Thymus (tissue), 11 donors: Measurements from ENCODE around the gene AQP5. TPM values are rescaled to one million over a fixed set of nuclear protein-coding genes. Genes with fewer than 3 reads are reported as not detected.

ENCODE experiments used
- DNase-seq, 9 donors: peaks; one replicate each; pipeline ENCODE4 v3.0.0-alpha.2; 2013; ENCODE audit warnings: low spot score in 9 of 9, low read depth in 6 of 9, missing footprints in 1 of 9
- H3K27ac ChIP-seq, 2 donors: one replicate each; pipeline ENCODE4 v1.5.1; 2013; ENCODE audit warnings: control low read depth in 1 of 2, low read depth in 1 of 2, low read length in 1 of 2, mild to moderate bottlenecking in 1 of 2, moderate library complexity in 1 of 2
- H3K27me3 ChIP-seq, 2 donors: one replicate each; pipeline ENCODE4 v1.5.1; 2013; ENCODE audit warnings: low read length in 1 of 2; ENCODE audit not compliant: control insufficient read depth in 2 of 2, insufficient read depth in 1 of 2
- H3K36me3 ChIP-seq, 2 donors: one replicate each; pipeline ENCODE4 v1.5.1; 2013; ENCODE audit warnings: low read length in 1 of 2, mild to moderate bottlenecking in 1 of 2, moderate library complexity in 1 of 2; ENCODE audit not compliant: control insufficient read depth in 2 of 2, insufficient read depth in 2 of 2
- H3K4me1 ChIP-seq, 2 donors: one replicate each; pipeline ENCODE4 v1.5.1; 2013; ENCODE audit warnings: low read length in 2 of 2; ENCODE audit not compliant: control insufficient read depth in 2 of 2, insufficient read depth in 2 of 2
- H3K4me3 ChIP-seq, 2 donors: one replicate each; pipeline ENCODE4 v1.5.1; 2013; ENCODE audit warnings: low read length in 2 of 2, control low read depth in 1 of 2, mild to moderate bottlenecking in 1 of 2
- H3K9me3 ChIP-seq, 2 donors: one replicate each; pipeline ENCODE4 v1.5.1; 2013; ENCODE audit warnings: low read length in 1 of 2, mild to moderate bottlenecking in 1 of 2; ENCODE audit not compliant: control insufficient read depth in 2 of 2, insufficient read depth in 1 of 2
- WGBS: extraction: QIAGEN DNeasy Blood & Tissue Kit; methylation state at CpG from one replicate; pipeline ENCODE4 v1.1.7; 2013; 5-methylcytosine and 5-hydroxymethylcytosine counted together
- polyA plus RNA-seq: library from polyadenylated mRNA; stranded (reverse); fragments of 200-250 nt; gene quantifications from one replicate; pipeline ENCODE4 v1.2.3, GENCODE V29; 2013
- total RNA-seq: library from RNA; stranded (reverse); fragments of 120-200 nt; gene quantifications from one replicate; pipeline ENCODE4 v1.2.4, GENCODE V29; 2013
- donor health status: healthy.

Gene AQP5
- total and polyA plus RNA-seq, 2 donors = 0.09 to 0.37 TPM

GRCh38 chr12:49930515-49931288, 31.0 kb upstream of the AQP5 start:
- H3K27me3 ChIP-seq = peaks cover 0 to 16% of the 10 kb centered on the region in 2 donors
- 89% methylated on average over 3 of the region's 3 CpGs for WGBS
- H3K4me3 ChIP-seq = no peak overlapping the region
- H3K4me1 ChIP-seq = no peaks in the 10 kb centered on the region
- H3K9me3 ChIP-seq = no peaks in the 10 kb centered on the region
- no peak for DNase-seq
- no peak overlapping the region for H3K27ac ChIP-seq
- H3K36me3 ChIP-seq = no peaks in the 10 kb centered on the region

- H3K36me3 ChIP-seq = no peaks in the 10 kb centered on the region
- H3K27ac ChIP-seq = no peak overlapping the region
- H3K4me3 ChIP-seq = no peak overlapping the region
- WGBS = 67% methylated on average over 7 of the region's 7 CpGs
- DNase-seq = no peak
- no peaks in the 10 kb centered on the region for H3K9me3 ChIP-seq
- peaks cover 0 to 16% of the 10 kb centered on the region in 2 donors for H3K27me3 ChIP-seq
- no peaks in the 10 kb centered on the region for H3K4me1 ChIP-seq
Measured at GRCh38 chr12:49932023-49932422, 29.6 kb upstream of the AQP5 start.

GRCh38 chr12:49932533-49933130, 29.0 kb upstream of the AQP5 start:
- Histone ChIP-seq H3K4me3 (no peak overlapping the region), H3K4me1 (no peaks in the 10 kb centered on the region), H3K36me3 (no peaks in the 10 kb centered on the region), H3K27me3 (peaks cover 0 to 16% of the 10 kb centered on the region in 2 donors), H3K9me3 (no peaks in the 10 kb centered on the region), H3K27ac (no peak overlapping the region)
- WGBS = 93% methylated on average over 8 of the region's 8 CpGs
- DNase-seq = no peak

GRCh38 chr12:49933796-49934195, 27.9 kb upstream of the AQP5 start:
- no peak for DNase-seq
- Histone ChIP-seq H3K4me3 (no peak overlapping the region), H3K36me3 (no peaks in the 10 kb centered on the region), H3K9me3 (no peaks in the 10 kb centered on the region), H3K27me3 (peaks cover 0 to 12% of the 10 kb centered on the region in 2 donors), H3K4me1 (no peaks in the 10 kb centered on the region), H3K27ac (no peak overlapping the region)
- WGBS = 90% methylated on average over 5 of the region's 5 CpGs

- Histone ChIP-seq H3K4me1 (no peaks in the 10 kb centered on the region), H3K4me3 (no peak overlapping the region), H3K36me3 (no peaks in the 10 kb centered on the region), H3K27me3 (peaks cover 0 to 10% of the 10 kb centered on the region in 2 donors), H3K9me3 (no peaks in the 10 kb centered on the region), H3K27ac (no peak overlapping the region)
- 96% methylated on average over 3 of the region's 3 CpGs for WGBS
- DNase-seq = no peak
Measured at GRCh38 chr12:49934505-49934904, 27.2 kb upstream of the AQP5 start.

GRCh38 chr12:49936925-49937324, 24.7 kb upstream of the AQP5 start:
- Histone ChIP-seq H3K9me3 (no peaks in the 10 kb centered on the region), H3K27me3 (peaks cover 0 to 5% of the 10 kb centered on the region in 2 donors), H3K27ac (no peak overlapping the region), H3K4me3 (no peak overlapping the region), H3K4me1 (no peaks in the 10 kb centered on the region), H3K36me3 (no peaks in the 10 kb centered on the region)
- no peak for DNase-seq
- WGBS = 99% methylated on average over 3 of the region's 3 CpGs

- no peaks in the 10 kb centered on the region for H3K36me3 ChIP-seq
- H3K4me3 ChIP-seq = no peak overlapping the region
- H3K27me3 ChIP-seq = peaks cover 0 to under 1% of the 10 kb centered on the region in 2 donors
- 84% methylated on average over 8 of the region's 8 CpGs for WGBS
- no peaks in the 10 kb centered on the region for H3K4me1 ChIP-seq
- no peaks in the 10 kb centered on the region for H3K9me3 ChIP-seq
- no peak for DNase-seq
- H3K27ac ChIP-seq = no peak overlapping the region
Measured at GRCh38 chr12:49937639-49938300, 23.9 kb upstream of the AQP5 start.

- no peaks in the 10 kb centered on the region for H3K4me1 ChIP-seq
- no peaks in the 10 kb centered on the region for H3K9me3 ChIP-seq
- H3K27me3 ChIP-seq = peaks cover 0 to 7% of the 10 kb centered on the region in 2 donors
- no peak for DNase-seq
- no peak overlapping the region for H3K27ac ChIP-seq
- H3K4me3 ChIP-seq = no peak overlapping the region
- no peaks in the 10 kb centered on the region for H3K36me3 ChIP-seq
Measured at GRCh38 chr12:49939307-49939706, 22.4 kb upstream of the AQP5 start.

GRCh38 chr12:49939707-49940106, 22.0 kb upstream of the AQP5 start:
- Histone ChIP-seq H3K4me1 (peaks cover 0 to 1% of the 10 kb centered on the region in 2 donors), H3K36me3 (no peaks in the 10 kb centered on the region), H3K27me3 (peaks cover 0 to 8% of the 10 kb centered on the region in 2 donors), H3K27ac (no peak overlapping the region), H3K4me3 (no peak overlapping the region), H3K9me3 (no peaks in the 10 kb centered on the region)
- DNase-seq = no peak
- WGBS = 94% methylated on average over 1 of the region's 1 CpG
